Measurements from ENCODE around the gene PEX11A.

Gene PEX11A

GRCh38 chr15:89674526-89674925, 16.0 kb downstream of the PEX11A start:
- DNase-seq: no peak

- DNase-seq: peak; percentile 54
These were observed 17.4 kb downstream of the PEX11A start for GRCh38 chr15:89673165-89673512.

GRCh38 chr15:89672221-89673164, 18.1 kb downstream of the PEX11A start:
- no peak for DNase-seq

- no peak for DNase-seq
These were observed 18.9 kb downstream of the PEX11A start for GRCh38 chr15:89671687-89672086.

- no peak for DNase-seq
These were observed 19.5 kb downstream of the PEX11A start for GRCh38 chr15:89670971-89671560.

- no peak for DNase-seq
These were observed 20.6 kb downstream of the PEX11A start for GRCh38 chr15:89669941-89670340.

GRCh38 chr15:89669309-89669865, 21.2 kb downstream of the PEX11A start:
- no peak for DNase-seq

GRCh38 chr15:89668171-89668570, 22.4 kb downstream of the PEX11A start:
- DNase-seq: no peak

GRCh38 chr15:89667706-89667960, 22.9 kb downstream of the PEX11A start:
- no peak for DNase-seq

GRCh38 chr15:89666858-89667705, 23.5 kb downstream of the PEX11A start:
- DNase-seq: no peak

GRCh38 chr15:89666184-89666857, 24.2 kb downstream of the PEX11A start:
- no peak for DNase-seq

- peak; percentile 41 for DNase-seq
These were observed 24.9 kb downstream of the PEX11A start for GRCh38 chr15:89665449-89666181.

GRCh38 chr15:89664441-89665350, 25.9 kb downstream of the PEX11A start:
- DNase-seq: no peak

- DNase-seq: no peak
These were observed 27.5 kb downstream of the PEX11A start for GRCh38 chr15:89662893-89663626.

- no peak for DNase-seq
These were observed 30.0 kb downstream of the PEX11A start for GRCh38 chr15:89660556-89660955.

GRCh38 chr15:89659295-89659694, 31.3 kb downstream of the PEX11A start:
- DNase-seq: no peak

GRCh38 chr15:89657686-89658200, 32.8 kb downstream of the PEX11A start:
- DNase-seq: no peak

GRCh38 chr15:89656116-89656815, 34.3 kb downstream of the PEX11A start:
- DNase-seq: no peak
